Gastroesophageal sphincter (tissue), 2 donors: ENCODE data around the gene SCAMP1.

Experiments
- EP300 ChIP-seq: sonication (generic); formaldehyde crosslinking; IDR thresholded peaks from one replicate; pipeline ENCODE4 v1.6.1; 2017; ENCODE audit warnings: antibody characterized with exemption, mild to moderate bottlenecking
- POLR2AphosphoS5 ChIP-seq: sonication (generic); formaldehyde crosslinking; IDR thresholded peaks from one replicate; pipeline ENCODE4 v1.6.1; 2017; ENCODE audit warnings: antibody characterized with exemption

- no peak for TF ChIP-seq POLR2AphosphoS5
- TF ChIP-seq EP300, result no peak
Measured at GRCh38 chr5:78397831-78398230, 37.4 kb downstream of the SCAMP1 start.
